GM12878 (cell line): ENCODE data around the gene CARD14. TPM values are rescaled to one million over a fixed set of nuclear protein-coding genes. Genes with fewer than 3 reads are reported as not detected.

Source experiments
- KDM1A ChIP-seq: fragments of 200-600 bp; sonication (generic); IDR thresholded peaks from 2 replicates; pipeline ENCODE4 v1.6.1; 2016; ENCODE audit warnings: borderline replicate concordance
- MTA2 ChIP-seq: fragments of 450-650 bp; IDR thresholded peaks from 2 replicates; pipeline ENCODE4 v1.6.1; 2016; ENCODE audit warnings: low read depth, mild to moderate bottlenecking, moderate library complexity
- SMAD1 ChIP-seq: fragments of 450-650 bp; IDR thresholded peaks from 2 replicates; pipeline ENCODE4 v1.6.1; 2018; ENCODE audit warnings: mild to moderate bottlenecking, low read depth; ENCODE audit not compliant: partially characterized antibody
- TCF3 ChIP-seq: IDR thresholded peaks from 2 replicates; pipeline ENCODE4 v1.6.1; 2012; ENCODE audit warnings: low read depth, mild to moderate bottlenecking, low read length, borderline replicate concordance; ENCODE audit not compliant: insufficient read depth
- ZNF24 ChIP-seq: fragments of 450-650 bp; IDR thresholded peaks from 2 replicates; pipeline ENCODE4 v1.6.1; 2017; ENCODE audit warnings: antibody characterized with exemption, mild to moderate bottlenecking
- polyA plus RNA-seq, 11 experiments: library from polyadenylated mRNA; depleted of rRNA in 4 of 11; unstranded in 6 of 11; stranded (reverse) in 5 of 11; fragments of >200 nt; fragmentation: Nextera tagmentation in 4 of 11; fragmentation: Illumina TruSeq in 1 of 11; extraction: Ambion mirVana in 4 of 11; extraction: Trizol in 1 of 11; gene quantifications; 1 replicate in 1 of 11; 2 replicates in 10 of 11; pipeline versions ENCODE4 v1.2.1 to v1.2.3, GENCODE V29; 2011 to 2016; ENCODE audit warnings: inconsistent platforms in 2 of 11, missing spikeins in 2 of 11, low read depth in 1 of 11
- total RNA-seq, 4 experiments: library from RNA; depleted of rRNA in 3 of 4; stranded (reverse); fragments of >200 nt in 3 of 4; fragmentation: Illumina TruSeq in 1 of 4; extraction: Trizol in 1 of 4; gene quantifications; 2 replicates each; pipeline versions ENCODE4 v1.2.1 to v1.2.3, GENCODE V29; 2013 to 2021
- TF ChIP-seq, protein P1 (sequence below): fragments of 450-650 bp; formaldehyde crosslinking; IDR thresholded peaks from 2 replicates; pipeline ENCODE4 v1.5.0; 2022; ENCODE audit warnings: mild to moderate bottlenecking, missing genetic modification characterization
- TF ChIP-seq, protein P2 (sequence below): fragments of 150-350 bp; IDR thresholded peaks from 2 replicates; pipeline ENCODE4 v1.6.1; 2016; ENCODE audit warnings: low read depth, low read length

CARD14 gene
- total and polyA plus RNA-seq, 10 of the 15 experiments (the other 5 are each of a cell fraction or from before 2014, with no cell fraction given) = 0.08 to 0.15 TPM; not detected in 8

DNA sequence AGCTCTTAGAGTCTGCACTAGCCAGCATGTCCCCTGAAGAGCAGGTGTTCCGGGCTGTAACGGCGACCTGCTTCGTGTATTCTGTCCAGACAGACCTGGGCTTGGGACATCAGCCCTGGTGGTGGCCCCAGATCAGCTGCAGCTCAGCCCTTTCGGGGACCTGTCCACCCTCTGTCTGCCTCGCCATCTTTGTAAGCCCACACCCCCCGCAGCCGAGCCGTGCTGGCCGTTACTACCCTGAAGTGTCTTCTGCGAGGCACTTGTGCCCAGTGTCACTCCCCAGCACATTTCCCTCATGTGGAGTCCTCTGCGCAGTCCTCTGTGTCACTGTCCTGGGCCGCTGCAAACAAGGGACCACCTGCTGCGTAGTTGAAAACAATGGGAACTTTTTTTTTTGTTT lies 10.4 kb downstream of the CARD14 start (continued):
- TF ChIP-seq, protein P1, sequence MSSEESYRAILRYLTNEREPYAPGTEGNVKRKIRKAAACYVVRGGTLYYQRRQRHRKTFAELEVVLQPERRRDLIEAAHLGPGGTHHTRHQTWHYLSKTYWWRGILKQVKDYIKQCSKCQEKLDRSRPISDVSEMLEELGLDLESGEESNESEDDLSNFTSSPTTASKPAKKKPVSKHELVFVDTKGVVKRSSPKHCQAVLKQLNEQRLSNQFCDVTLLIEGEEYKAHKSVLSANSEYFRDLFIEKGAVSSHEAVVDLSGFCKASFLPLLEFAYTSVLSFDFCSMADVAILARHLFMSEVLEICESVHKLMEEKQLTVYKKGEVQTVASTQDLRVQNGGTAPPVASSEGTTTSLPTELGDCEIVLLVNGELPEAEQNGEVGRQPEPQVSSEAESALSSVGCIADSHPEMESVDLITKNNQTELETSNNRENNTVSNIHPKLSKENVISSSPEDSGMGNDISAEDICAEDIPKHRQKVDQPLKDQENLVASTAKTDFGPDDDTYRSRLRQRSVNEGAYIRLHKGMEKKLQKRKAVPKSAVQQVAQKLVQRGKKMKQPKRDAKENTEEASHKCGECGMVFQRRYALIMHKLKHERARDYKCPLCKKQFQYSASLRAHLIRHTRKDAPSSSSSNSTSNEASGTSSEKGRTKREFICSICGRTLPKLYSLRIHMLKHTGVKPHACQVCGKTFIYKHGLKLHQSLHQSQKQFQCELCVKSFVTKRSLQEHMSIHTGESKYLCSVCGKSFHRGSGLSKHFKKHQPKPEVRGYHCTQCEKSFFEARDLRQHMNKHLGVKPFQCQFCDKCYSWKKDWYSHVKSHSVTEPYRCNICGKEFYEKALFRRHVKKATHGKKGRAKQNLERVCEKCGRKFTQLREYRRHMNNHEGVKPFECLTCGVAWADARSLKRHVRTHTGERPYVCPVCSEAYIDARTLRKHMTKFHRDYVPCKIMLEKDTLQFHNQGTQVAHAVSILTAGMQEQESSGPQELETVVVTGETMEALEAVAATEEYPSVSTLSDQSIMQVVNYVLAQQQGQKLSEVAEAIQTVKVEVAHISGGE (CRISPR knock-in tag) = no peak
- TF ChIP-seq, protein P2, sequence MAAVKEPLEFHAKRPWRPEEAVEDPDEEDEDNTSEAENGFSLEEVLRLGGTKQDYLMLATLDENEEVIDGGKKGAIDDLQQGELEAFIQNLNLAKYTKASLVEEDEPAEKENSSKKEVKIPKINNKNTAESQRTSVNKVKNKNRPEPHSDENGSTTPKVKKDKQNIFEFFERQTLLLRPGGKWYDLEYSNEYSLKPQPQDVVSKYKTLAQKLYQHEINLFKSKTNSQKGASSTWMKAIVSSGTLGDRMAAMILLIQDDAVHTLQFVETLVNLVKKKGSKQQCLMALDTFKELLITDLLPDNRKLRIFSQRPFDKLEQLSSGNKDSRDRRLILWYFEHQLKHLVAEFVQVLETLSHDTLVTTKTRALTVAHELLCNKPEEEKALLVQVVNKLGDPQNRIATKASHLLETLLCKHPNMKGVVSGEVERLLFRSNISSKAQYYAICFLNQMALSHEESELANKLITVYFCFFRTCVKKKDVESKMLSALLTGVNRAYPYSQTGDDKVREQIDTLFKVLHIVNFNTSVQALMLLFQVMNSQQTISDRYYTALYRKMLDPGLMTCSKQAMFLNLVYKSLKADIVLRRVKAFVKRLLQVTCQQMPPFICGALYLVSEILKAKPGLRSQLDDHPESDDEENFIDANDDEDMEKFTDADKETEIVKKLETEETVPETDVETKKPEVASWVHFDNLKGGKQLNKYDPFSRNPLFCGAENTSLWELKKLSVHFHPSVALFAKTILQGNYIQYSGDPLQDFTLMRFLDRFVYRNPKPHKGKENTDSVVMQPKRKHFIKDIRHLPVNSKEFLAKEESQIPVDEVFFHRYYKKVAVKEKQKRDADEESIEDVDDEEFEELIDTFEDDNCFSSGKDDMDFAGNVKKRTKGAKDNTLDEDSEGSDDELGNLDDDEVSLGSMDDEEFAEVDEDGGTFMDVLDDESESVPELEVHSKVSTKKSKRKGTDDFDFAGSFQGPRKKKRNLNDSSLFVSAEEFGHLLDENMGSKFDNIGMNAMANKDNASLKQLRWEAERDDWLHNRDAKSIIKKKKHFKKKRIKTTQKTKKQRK = no peak
- TF ChIP-seq SMAD1 (no peak), TCF3 (no peak), KDM1A (no peak), MTA2 (no peak), ZNF24 (no peak)
